NCI-H69 (cell line): ENCODE data around the gene MBD3L2.
"Not testable (repeated sequence)": the region's sequence is repeated elsewhere in the genome, so short reads cannot be mapped to it uniquely, and the experiment has no call there.

Source experiments
- DNase-seq: peaks from one replicate; lab custom pipeline; 2025; lab: John Stamatoyannopoulos, UW

Gene MBD3L2

GRCh38 chr19:7049021-7049420, at the start of gene MBD3L2:
TSS of gene MBD3L2 (plus strand) at chr19:7049321. CDS start at chr19:7049374, 53 bp downstream.
- DNase-seq: not testable (repeated sequence)

- DNase-seq: no peak
Measured at GRCh38 chr19:6999933-7000332, 49.2 kb upstream of the MBD3L2 start.

GRCh38 chr19:7000333-7000732, 48.8 kb upstream of the MBD3L2 start:
- no peak for DNase-seq

- no peak for DNase-seq
Measured at GRCh38 chr19:7000816-7001215, 48.3 kb upstream of the MBD3L2 start.

GRCh38 chr19:7004313-7004931, 44.7 kb upstream of the MBD3L2 start:
- DNase-seq: no peak

- DNase-seq: no peak
Measured at GRCh38 chr19:7006135-7006704, 42.9 kb upstream of the MBD3L2 start.

GRCh38 chr19:7007859-7008258, 41.3 kb upstream of the MBD3L2 start:
- no peak for DNase-seq

GRCh38 chr19:7010722-7011593, 38.2 kb upstream of the MBD3L2 start:
- DNase-seq: no peak

- DNase-seq: no peak
Measured at GRCh38 chr19:7013678-7014077, 35.4 kb upstream of the MBD3L2 start.

GRCh38 chr19:7018828-7019227, 30.3 kb upstream of the MBD3L2 start:
- no peak for DNase-seq

GRCh38 chr19:7021331-7021730, 27.8 kb upstream of the MBD3L2 start, which contains the start of gene MBD3L2B:
TSS of gene MBD3L2B (minus strand) at chr19:7021431. CDS start at chr19:7021397, 34 bp downstream.
- not testable (repeated sequence) for DNase-seq

- not testable (repeated sequence) for DNase-seq
Measured at GRCh38 chr19:7028790-7029189, 20.3 kb upstream of the MBD3L2 start.

- not testable (repeated sequence) for DNase-seq
Measured at GRCh38 chr19:7030278-7030677, 18.8 kb upstream of the MBD3L2 start, which contains the start of gene MBD3L5. TSS of gene MBD3L5 (plus strand) at chr19:7030578. CDS start at chr19:7030612, 34 bp downstream.

- DNase-seq: not testable (repeated sequence)
Measured at GRCh38 chr19:7040079-7040478, 9.0 kb upstream of the MBD3L2 start, which contains the start of gene MBD3L4. TSS of gene MBD3L4 (minus strand) at chr19:7040179. CDS start at chr19:7040144, 35 bp downstream.

- DNase-seq: not testable (repeated sequence)
Measured at GRCh38 chr19:7041563-7041962, 7.6 kb upstream of the MBD3L2 start.

GRCh38 chr19:7051421-7051820, 2.3 kb downstream of the MBD3L2 start:
- DNase-seq: not testable (repeated sequence)

- not testable (repeated sequence) for DNase-seq
Measured at GRCh38 chr19:7052896-7053295, 3.8 kb downstream of the MBD3L2 start.

- DNase-seq: not testable (repeated sequence)
Measured at GRCh38 chr19:7054635-7055368, 5.7 kb downstream of the MBD3L2 start.

- DNase-seq: not testable (repeated sequence)
Measured at GRCh38 chr19:7055679-7056078, 6.6 kb downstream of the MBD3L2 start.

- not testable (repeated sequence) for DNase-seq
Measured at GRCh38 chr19:7056371-7056770, 7.2 kb downstream of the MBD3L2 start.

GRCh38 chr19:7058576-7058975, 9.5 kb downstream of the MBD3L2 start, which contains the start of gene MBD3L3:
TSS of gene MBD3L3 (minus strand) at chr19:7058676. CDS start at chr19:7058605, 71 bp downstream.
- DNase-seq: not testable (repeated sequence)

- DNase-seq: not testable (repeated sequence)
Measured at GRCh38 chr19:7059977-7060376, 10.9 kb downstream of the MBD3L2 start.
